Measurements from ENCODE around the gene ZNF649.
"Not testable (repeated sequence)": the region's sequence is repeated elsewhere in the genome, so short reads cannot be mapped to it uniquely, and the experiment has no call there.

ZNF649 gene

GRCh38 chr19:51906108-51906507, 1.3 kb upstream of the ZNF649 start:
- Mint-ChIP-seq H3K9me3 (peaks cover 67% of the 10 kb centered on the region), H3K27me3 (peaks cover 39% of the 10 kb centered on the region), H3K36me3 (ENCODE audit: low read depth) (peaks cover 87% of the 10 kb centered on the region), H3K4me1 (ENCODE audit: low read depth) (peaks cover 21% of the 10 kb centered on the region)
- not testable (repeated sequence) for H3K27ac Mint-ChIP-seq, H3K4me3 Mint-ChIP-seq, DNase-seq

GRCh38 chr19:51905639-51906038, 822 bp upstream of the ZNF649 start:
- not testable (repeated sequence) for H3K27ac Mint-ChIP-seq, DNase-seq, H3K4me3 Mint-ChIP-seq
- Mint-ChIP-seq H3K4me1 (ENCODE audit: low read depth) (peaks cover 21% of the 10 kb centered on the region), H3K9me3 (peaks cover 68% of the 10 kb centered on the region), H3K36me3 (ENCODE audit: low read depth) (peaks cover 89% of the 10 kb centered on the region), H3K27me3 (peaks cover 39% of the 10 kb centered on the region)

- Mint-ChIP-seq H3K27me3 (peaks cover 37% of the 10 kb centered on the region), H3K9me3 (peaks cover 69% of the 10 kb centered on the region)
Observed at GRCh38 chr19:51905206-51905605, 389 bp upstream of the ZNF649 start.

GRCh38 chr19:51903192-51903591, 1.6 kb downstream of the ZNF649 start:
- H3K36me3 Mint-ChIP-seq (ENCODE audit: low read depth) = peaks cover 96% of the 10 kb centered on the region
- peak overlapping the region; percentile 96 for H3K27ac Mint-ChIP-seq

More at GRCh38 chr19:51905206-51905605, 389 bp upstream of the ZNF649 start:
- no peak overlapping the region for H3K27ac Mint-ChIP-seq
- H3K36me3 Mint-ChIP-seq (ENCODE audit: low read depth) = peaks cover 91% of the 10 kb centered on the region
- no peak for DNase-seq
- H3K4me1 Mint-ChIP-seq (ENCODE audit: low read depth) = peaks cover 21% of the 10 kb centered on the region
- H3K4me3 Mint-ChIP-seq = peak overlapping the region; percentile 91

GRCh38 chr19:51901860-51902259, 3.0 kb downstream of the ZNF649 start:
- peaks cover 21% of the 10 kb centered on the region for H3K4me1 Mint-ChIP-seq (ENCODE audit: low read depth)
- H3K4me3 Mint-ChIP-seq = no peak overlapping the region
- peaks cover 62% of the 10 kb centered on the region for H3K9me3 Mint-ChIP-seq
- peaks cover 99% of the 10 kb centered on the region for H3K36me3 Mint-ChIP-seq (ENCODE audit: low read depth)
- no peak for DNase-seq
- H3K27me3 Mint-ChIP-seq = peaks cover 9% of the 10 kb centered on the region
- H3K27ac Mint-ChIP-seq = no peak overlapping the region

More at GRCh38 chr19:51903192-51903591, 1.6 kb downstream of the ZNF649 start:
- Mint-ChIP-seq H3K4me3 (peak overlapping the region; percentile 91), H3K4me1 (ENCODE audit: low read depth) (peaks cover 21% of the 10 kb centered on the region), H3K9me3 (peaks cover 63% of the 10 kb centered on the region), H3K27me3 (peaks cover 21% of the 10 kb centered on the region)
- no peak for DNase-seq

GRCh38 chr19:51891193-51891747, 13.5 kb downstream of the ZNF649 start:
- H3K4me3 Mint-ChIP-seq = no peak overlapping the region
- no peaks in the 10 kb centered on the region for H3K27me3 Mint-ChIP-seq
- H3K4me1 Mint-ChIP-seq (ENCODE audit: low read depth) = peaks cover 9% of the 10 kb centered on the region
- H3K27ac Mint-ChIP-seq = no peak overlapping the region
- H3K9me3 Mint-ChIP-seq = peaks cover 77% of the 10 kb centered on the region
- DNase-seq = no peak
- peaks cover 99% of the 10 kb centered on the region for H3K36me3 Mint-ChIP-seq (ENCODE audit: low read depth)

- Mint-ChIP-seq H3K27me3 (no peaks in the 10 kb centered on the region), H3K4me3 (no peak overlapping the region), H3K27ac (no peak overlapping the region), H3K9me3 (peaks cover 79% of the 10 kb centered on the region), H3K36me3 (ENCODE audit: low read depth) (peaks cover 98% of the 10 kb centered on the region), H3K4me1 (ENCODE audit: low read depth) (peaks cover 9% of the 10 kb centered on the region)
- DNase-seq = no peak
Observed at GRCh38 chr19:51889934-51890333, 14.9 kb downstream of the ZNF649 start.

- Mint-ChIP-seq H3K4me1 (ENCODE audit: low read depth) (peaks cover 6% of the 10 kb centered on the region), H3K36me3 (ENCODE audit: low read depth) (peaks cover 98% of the 10 kb centered on the region), H3K9me3 (peaks cover 73% of the 10 kb centered on the region), H3K27ac (peak within 1 kb of the TSS; percentile 77), H3K27me3 (no peaks in the 10 kb centered on the region), H3K4me3 (peak within 1 kb of the TSS; percentile 84)
- peak; percentile 69 for DNase-seq
Observed at GRCh38 chr19:51887522-51888498, 17.0 kb downstream of the ZNF649 start, which contains the start of gene ZNF577. Gene ZNF577 (minus strand): TSS chr19:51887951. CDS start chr19:51880382, 7,569 bp downstream.

- no peak overlapping the region for H3K4me3 Mint-ChIP-seq
- H3K36me3 Mint-ChIP-seq (ENCODE audit: low read depth) = peaks cover 99% of the 10 kb centered on the region
- peaks cover 6% of the 10 kb centered on the region for H3K4me1 Mint-ChIP-seq (ENCODE audit: low read depth)
- no peak for DNase-seq
- H3K9me3 Mint-ChIP-seq = peaks cover 70% of the 10 kb centered on the region
- H3K27me3 Mint-ChIP-seq = no peaks in the 10 kb centered on the region
- H3K27ac Mint-ChIP-seq = no peak overlapping the region
Observed at GRCh38 chr19:51884713-51885112, 20.1 kb downstream of the ZNF649 start.

GRCh38 chr19:51882518-51882917, 22.3 kb downstream of the ZNF649 start:
- Mint-ChIP-seq H3K4me3 (no peak overlapping the region), H3K4me1 (ENCODE audit: low read depth) (peaks cover 1% of the 10 kb centered on the region), H3K27me3 (no peaks in the 10 kb centered on the region), H3K27ac (no peak overlapping the region), H3K36me3 (ENCODE audit: low read depth) (peaks cover 99% of the 10 kb centered on the region), H3K9me3 (peaks cover 64% of the 10 kb centered on the region)
- DNase-seq = no peak

GRCh38 chr19:51873097-51873496, 31.7 kb downstream of the ZNF649 start:
- Mint-ChIP-seq H3K27me3 (no peaks in the 10 kb centered on the region), H3K4me1 (ENCODE audit: low read depth) (no peaks in the 10 kb centered on the region), H3K36me3 (ENCODE audit: low read depth) (peaks cover 99% of the 10 kb centered on the region), H3K27ac (no peak overlapping the region), H3K4me3 (no peak overlapping the region), H3K9me3 (peaks cover 90% of the 10 kb centered on the region)
- DNase-seq = no peak

- no peak overlapping the region for H3K4me3 Mint-ChIP-seq
- H3K27me3 Mint-ChIP-seq = no peaks in the 10 kb centered on the region
- H3K27ac Mint-ChIP-seq = no peak overlapping the region
- peaks cover 74% of the 10 kb centered on the region for H3K9me3 Mint-ChIP-seq
- H3K36me3 Mint-ChIP-seq (ENCODE audit: low read depth) = peaks cover 79% of the 10 kb centered on the region
- DNase-seq = no peak
- no peaks in the 10 kb centered on the region for H3K4me1 Mint-ChIP-seq (ENCODE audit: low read depth)
Observed at GRCh38 chr19:51861870-51862622, 42.8 kb downstream of the ZNF649 start.

Data from activated T-cell treated with anti-CD3 and anti-CD28 coated beads, Interleukin-2, amount 50 U/mL, for 24 hours (primary cell).